Ectodermal cell (in vitro differentiated cells): ENCODE measurements around the gene BAIAP3.
A peak's percentile ranks its signal among the peaks of the same experiment; 100 is the strongest.

Source experiments
- H3K27ac ChIP-seq: 2 replicates; pipeline ENCODE4 v1.7.0; 2013; ENCODE audit warnings: mild to moderate bottlenecking, low read depth, low read length; ENCODE audit not compliant: insufficient read depth, poor library complexity, severe bottlenecking
- H3K27me3 ChIP-seq: 2 replicates; pipeline ENCODE4 v1.7.0; 2013; ENCODE audit warnings: mild to moderate bottlenecking, low read length; ENCODE audit not compliant: insufficient read depth, control insufficient read depth, poor library complexity, severe bottlenecking
- H3K36me3 ChIP-seq: one replicate; pipeline ENCODE4 v1.7.0; 2013; ENCODE audit warnings: low read length; ENCODE audit not compliant: control insufficient read depth, insufficient read depth
- H3K4me1 ChIP-seq: one replicate; pipeline ENCODE4 v1.7.0; 2013; ENCODE audit warnings: low read length; ENCODE audit not compliant: control insufficient read depth, insufficient read depth
- H3K4me3 ChIP-seq: 2 replicates; pipeline ENCODE4 v1.7.0; 2013; ENCODE audit warnings: low read depth, low read length, control low read depth; ENCODE audit not compliant: insufficient read depth
- H3K9me3 ChIP-seq: 2 replicates; pipeline ENCODE4 v1.7.0; 2013; ENCODE audit warnings: mild to moderate bottlenecking, low read length, moderate library complexity; ENCODE audit not compliant: control insufficient read depth
- WGBS, 2 experiments: methylation state at CpG; one replicate each; pipeline ENCODE4 v1.1.7; 2013; ENCODE audit warnings: missing lambda C conversion rate in 2 of 2; 5-methylcytosine and 5-hydroxymethylcytosine counted together

The BAIAP3 gene

GRCh38 chr16:1367486-1368174, 34.2 kb downstream of the BAIAP3 start:
- no peaks in the 10 kb centered on the region for H3K4me1 ChIP-seq
- H3K27me3 ChIP-seq: no peaks in the 10 kb centered on the region
- H3K36me3 ChIP-seq: peaks cover 7% of the 10 kb centered on the region
- H3K27ac ChIP-seq: no peak overlapping the region
- WGBS, 2 experiments: 95 to 96% methylated on average over 22 to 23 of the region's 27 CpGs
- H3K4me3 ChIP-seq: no peak overlapping the region
- H3K9me3 ChIP-seq: no peaks in the 10 kb centered on the region

DNA sequence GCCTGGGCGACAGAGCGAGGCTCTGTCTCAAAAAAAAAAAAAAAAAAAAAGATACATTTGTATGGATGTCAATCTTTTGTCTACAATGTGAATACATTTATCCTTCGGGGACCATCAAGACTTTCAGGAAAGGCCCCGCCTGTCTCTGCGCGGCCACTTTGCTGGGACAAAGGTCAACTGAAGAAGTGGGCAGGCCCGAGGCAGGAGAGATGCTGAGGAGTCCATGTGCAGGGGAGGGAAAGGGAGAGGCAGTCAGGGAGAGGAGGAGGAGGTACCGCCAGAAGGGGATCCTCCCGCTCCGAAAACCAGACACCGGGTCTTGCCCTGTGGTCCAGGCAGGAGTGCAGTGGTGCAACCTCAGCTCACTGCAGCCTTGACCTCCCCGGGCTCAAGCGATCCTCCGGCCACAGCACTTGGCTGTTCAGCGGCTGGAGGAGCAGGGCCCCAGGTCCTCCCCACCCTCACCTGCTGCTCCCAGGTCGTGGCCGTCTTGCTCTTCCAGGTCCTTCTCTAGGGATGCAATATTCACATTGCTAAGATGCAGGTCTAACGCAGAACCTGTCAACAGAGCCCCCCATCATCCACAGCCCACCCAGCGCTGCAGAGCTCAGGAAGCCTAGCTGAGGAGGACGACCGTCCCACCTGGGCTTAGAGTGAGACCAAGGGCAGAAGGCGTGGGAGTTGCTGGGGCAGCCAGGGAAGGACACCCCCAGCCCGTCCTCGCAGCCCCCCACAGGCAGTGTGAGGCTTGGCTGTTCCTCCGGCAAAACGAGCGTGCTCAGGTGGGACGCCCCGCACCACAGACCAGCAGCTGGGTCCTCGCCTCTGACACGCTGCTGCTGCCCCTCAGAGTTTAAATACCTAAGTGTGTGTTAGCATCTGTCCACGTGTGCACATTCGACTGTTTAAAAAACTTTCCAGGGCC, 37.9 kb downstream of the BAIAP3 start:
- Histone ChIP-seq H3K9me3 (no peaks in the 10 kb centered on the region), H3K27me3 (no peaks in the 10 kb centered on the region), H3K4me3 (no peak overlapping the region), H3K4me1 (no peaks in the 10 kb centered on the region), H3K36me3 (peaks cover under 1% of the 10 kb centered on the region), H3K27ac (no peak overlapping the region)
- WGBS, 2 experiments: 94% methylated on average over 31 to 33 of the region's 33 CpGs

DNA sequence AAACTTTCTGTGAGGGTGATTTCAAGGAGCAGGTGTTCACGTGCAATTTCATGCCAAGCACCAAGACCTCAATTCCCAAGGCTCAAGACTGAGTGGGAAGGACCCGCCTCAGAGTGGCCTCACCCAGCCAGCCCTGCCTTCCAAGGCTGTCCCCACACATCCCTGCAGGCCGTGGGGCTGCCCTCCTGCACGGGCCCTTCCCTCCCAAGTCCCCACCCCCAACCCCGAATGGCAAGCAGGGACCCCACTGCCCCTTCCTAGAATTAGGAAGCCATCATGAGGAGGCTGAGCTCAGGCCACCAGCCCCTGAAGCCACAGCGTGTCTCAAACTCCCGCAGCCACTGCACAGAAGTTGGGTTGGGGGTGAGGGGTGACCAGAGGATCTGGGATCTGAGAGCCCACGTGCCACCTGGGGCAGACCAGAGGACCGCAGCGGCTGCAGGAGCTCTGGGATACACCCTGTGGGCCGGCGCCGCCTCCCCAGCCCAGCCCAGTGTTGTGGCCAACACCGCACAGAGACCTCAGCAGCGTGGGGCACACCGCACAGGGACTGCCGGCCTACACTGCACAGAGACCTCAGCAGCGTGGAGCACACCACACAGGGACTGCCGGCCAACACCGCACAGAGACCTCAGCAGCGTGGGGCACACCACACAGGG, 39.0 kb downstream of the BAIAP3 start:
- no peaks in the 10 kb centered on the region for H3K9me3 ChIP-seq
- H3K4me3 ChIP-seq: no peak overlapping the region
- WGBS, 2 experiments: 94 to 96% methylated on average over 17 to 21 of the region's 21 CpGs
- no peaks in the 10 kb centered on the region for H3K36me3 ChIP-seq
- no peaks in the 10 kb centered on the region for H3K27me3 ChIP-seq
- peaks cover under 1% of the 10 kb centered on the region for H3K4me1 ChIP-seq
- H3K27ac ChIP-seq: no peak overlapping the region

DNA sequence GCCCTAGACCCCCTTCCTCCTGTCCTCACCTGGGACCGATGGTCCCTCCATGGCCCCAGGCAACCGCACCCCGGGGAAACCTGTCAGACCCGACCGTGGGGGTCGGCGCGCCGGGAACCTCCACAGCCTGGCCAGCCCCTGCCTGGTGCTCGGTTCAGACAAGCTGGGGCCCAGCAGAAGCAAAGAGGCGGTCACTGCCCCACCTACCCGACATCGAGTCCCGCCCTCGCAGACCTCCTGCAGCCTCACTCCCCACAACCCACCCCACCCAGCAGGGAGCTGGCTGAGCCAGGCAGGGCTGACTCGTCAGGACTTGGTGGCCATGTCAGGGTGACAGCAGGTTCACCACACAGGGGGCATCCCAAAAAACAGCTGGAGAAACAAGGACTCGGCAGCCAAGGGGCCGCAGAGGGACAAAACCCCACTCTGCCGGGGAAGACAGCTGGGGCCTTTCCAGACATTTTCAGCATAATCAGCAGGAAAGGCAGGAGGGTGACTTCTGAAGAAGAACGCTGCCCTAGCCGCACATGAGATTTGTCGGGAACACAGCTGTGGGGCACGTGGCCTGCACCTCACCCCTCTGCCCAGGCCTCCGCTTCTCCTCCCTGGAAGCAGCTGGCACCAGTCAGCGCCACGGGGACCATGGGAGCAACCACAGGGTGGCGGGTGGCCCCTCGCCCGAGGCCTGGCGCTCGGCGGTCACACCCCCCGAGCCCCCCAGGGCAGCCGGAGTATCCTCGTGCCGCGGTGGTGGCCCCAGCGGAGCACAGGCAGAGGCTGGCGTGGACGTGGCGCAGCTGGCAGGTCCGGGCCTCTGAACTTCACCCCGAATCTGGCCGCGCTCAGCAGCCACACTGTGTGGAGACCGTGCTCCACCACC, 41.2 kb downstream of the BAIAP3 start:
- no peak overlapping the region for H3K4me3 ChIP-seq
- H3K27ac ChIP-seq: no peak overlapping the region
- no peaks in the 10 kb centered on the region for H3K9me3 ChIP-seq
- 94% methylated on average over 46 of the region's 46 CpGs for WGBS, 2 experiments
- H3K36me3 ChIP-seq: no peaks in the 10 kb centered on the region
- peaks cover 14% of the 10 kb centered on the region for H3K27me3 ChIP-seq
- peaks cover 14% of the 10 kb centered on the region for H3K4me1 ChIP-seq

DNA sequence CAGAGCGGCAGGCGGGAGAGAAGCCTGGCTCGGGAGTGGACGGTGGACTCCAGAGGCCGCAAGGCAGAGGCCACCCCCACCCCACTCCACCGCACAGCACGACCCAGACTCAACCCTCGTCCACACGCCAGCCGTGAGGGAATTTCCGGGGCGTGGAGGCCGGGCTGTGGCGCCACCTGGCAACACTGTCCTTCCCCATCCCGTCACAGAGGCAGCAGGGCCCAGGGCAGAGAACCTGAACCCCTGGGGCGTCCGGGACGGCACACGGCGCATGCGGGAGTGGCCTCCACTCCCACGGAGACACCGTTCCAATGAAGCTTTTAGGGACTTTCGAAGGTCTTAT, 41.8 kb downstream of the BAIAP3 start:
- peaks cover 14% of the 10 kb centered on the region for H3K4me1 ChIP-seq
- H3K27ac ChIP-seq: no peak overlapping the region
- no peaks in the 10 kb centered on the region for H3K36me3 ChIP-seq
- peaks cover 14% of the 10 kb centered on the region for H3K27me3 ChIP-seq
- H3K4me3 ChIP-seq: no peak overlapping the region
- no peaks in the 10 kb centered on the region for H3K9me3 ChIP-seq
- 94% methylated on average over 24 of the region's 24 CpGs for WGBS, 2 experiments

- Histone ChIP-seq H3K36me3 (no peaks in the 10 kb centered on the region), H3K27ac (no peak overlapping the region), H3K27me3 (peaks cover 14% of the 10 kb centered on the region), H3K4me1 (peaks cover 14% of the 10 kb centered on the region), H3K9me3 (no peaks in the 10 kb centered on the region), H3K4me3 (no peak overlapping the region)
- WGBS, 2 experiments: 92 to 95% methylated on average over 19 of the region's 19 CpGs
Measured at GRCh38 chr16:1375741-1376410, 42.4 kb downstream of the BAIAP3 start.

GRCh38 chr16:1377406-1378010, 44.1 kb downstream of the BAIAP3 start:
- no peaks in the 10 kb centered on the region for H3K36me3 ChIP-seq
- H3K27me3 ChIP-seq: peaks cover 14% of the 10 kb centered on the region
- H3K4me1 ChIP-seq: peaks cover 14% of the 10 kb centered on the region
- H3K27ac ChIP-seq: no peak overlapping the region
- 86 to 87% methylated on average over 10 of the region's 10 CpGs for WGBS, 2 experiments
- H3K9me3 ChIP-seq: no peaks in the 10 kb centered on the region
- H3K4me3 ChIP-seq: no peak overlapping the region

DNA sequence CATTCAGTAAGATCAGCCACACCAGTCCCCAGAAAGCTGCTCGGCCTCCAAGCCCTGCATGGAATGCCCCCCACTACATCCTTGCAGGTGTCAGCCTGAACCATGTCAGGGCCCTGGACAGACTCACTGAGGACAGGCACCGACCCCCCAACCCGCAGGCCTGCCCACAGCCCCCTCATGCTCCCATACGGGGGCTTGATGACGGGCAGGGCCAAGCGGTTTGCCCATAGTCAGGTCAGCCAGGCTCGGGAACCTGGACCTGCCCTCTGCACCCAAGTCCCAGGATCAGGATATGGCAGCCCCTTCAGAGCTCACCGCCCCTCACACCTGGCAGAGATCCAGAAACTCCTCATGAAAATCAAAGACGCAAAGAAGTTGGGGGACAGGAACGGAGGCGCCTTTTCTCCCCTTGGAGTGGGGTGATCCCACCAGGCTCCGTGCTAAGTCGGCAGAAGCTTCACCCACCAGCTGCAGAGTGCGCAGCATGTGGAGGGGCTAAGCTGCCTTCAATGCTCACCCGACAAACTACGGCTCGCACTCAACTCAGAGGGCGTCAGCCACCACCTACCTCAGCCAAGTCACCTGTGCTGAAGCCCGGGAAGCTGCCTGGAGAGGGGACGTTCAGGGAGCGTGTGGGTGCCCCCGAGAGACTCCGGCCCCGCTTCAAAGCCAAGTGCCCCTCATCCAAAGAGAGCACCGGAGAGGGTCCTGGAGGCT, 44.8 kb downstream of the BAIAP3 start:
- Histone ChIP-seq H3K27ac (no peak overlapping the region), H3K9me3 (no peaks in the 10 kb centered on the region), H3K4me3 (peak overlapping the region; percentile 67), H3K36me3 (no peaks in the 10 kb centered on the region), H3K4me1 (peaks cover 14% of the 10 kb centered on the region), H3K27me3 (peaks cover 14% of the 10 kb centered on the region)
- 70 to 72% methylated on average over 25 of the region's 25 CpGs for WGBS, 2 experiments
